D341Med (cell line): ENCODE results near the gene VAV3.
A peak's percentile ranks its signal among the peaks of the same experiment; 100 is the strongest.

Source experiments
- DNase-seq: peaks from one replicate; pipeline ENCODE4 v3.0.0; 2012; ENCODE audit warnings: low spot score

VAV3 gene

DNA sequence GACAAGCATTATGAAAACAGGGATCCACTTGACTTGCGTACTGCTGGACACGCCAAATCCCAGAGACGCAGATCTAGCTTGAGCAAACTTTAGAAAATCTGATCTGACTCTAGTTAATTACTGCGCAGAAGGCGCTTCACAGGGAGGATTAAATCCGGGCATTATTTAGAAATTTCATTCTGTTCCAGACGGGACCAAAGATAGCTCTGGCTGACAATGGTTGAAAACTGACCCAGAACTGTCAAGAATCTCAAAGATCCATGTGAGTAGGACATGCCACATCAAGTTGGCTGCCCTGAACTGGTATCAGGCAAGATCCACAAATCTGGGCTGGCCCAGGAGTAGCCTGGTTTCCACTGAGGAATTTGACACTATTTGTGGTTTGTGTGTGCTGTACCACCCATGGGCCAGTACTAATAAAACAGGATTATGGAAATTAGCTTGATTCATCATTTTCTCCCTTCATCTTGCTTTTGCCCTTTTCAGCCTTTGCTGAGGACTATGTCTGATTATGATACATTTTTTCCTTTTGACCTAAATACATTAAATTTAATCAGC is 171.0 kb downstream of the VAV3 start:
- no peak for DNase-seq

GRCh38 chr1:107791348-107791747 is 173.6 kb downstream of the VAV3 start:
- no peak for DNase-seq

- DNase-seq: no peak
Measured at GRCh38 chr1:107789817-107790524, 175.0 kb downstream of the VAV3 start.

GRCh38 chr1:107788206-107789202 is 176.5 kb downstream of the VAV3 start:
- DNase-seq: no peak

GRCh38 chr1:107787299-107787698 is 177.7 kb downstream of the VAV3 start:
- no peak for DNase-seq

GRCh38 chr1:107786203-107786845 is 178.7 kb downstream of the VAV3 start:
- DNase-seq: no peak

GRCh38 chr1:107785496-107786202 is 179.3 kb downstream of the VAV3 start:
- no peak for DNase-seq

DNA sequence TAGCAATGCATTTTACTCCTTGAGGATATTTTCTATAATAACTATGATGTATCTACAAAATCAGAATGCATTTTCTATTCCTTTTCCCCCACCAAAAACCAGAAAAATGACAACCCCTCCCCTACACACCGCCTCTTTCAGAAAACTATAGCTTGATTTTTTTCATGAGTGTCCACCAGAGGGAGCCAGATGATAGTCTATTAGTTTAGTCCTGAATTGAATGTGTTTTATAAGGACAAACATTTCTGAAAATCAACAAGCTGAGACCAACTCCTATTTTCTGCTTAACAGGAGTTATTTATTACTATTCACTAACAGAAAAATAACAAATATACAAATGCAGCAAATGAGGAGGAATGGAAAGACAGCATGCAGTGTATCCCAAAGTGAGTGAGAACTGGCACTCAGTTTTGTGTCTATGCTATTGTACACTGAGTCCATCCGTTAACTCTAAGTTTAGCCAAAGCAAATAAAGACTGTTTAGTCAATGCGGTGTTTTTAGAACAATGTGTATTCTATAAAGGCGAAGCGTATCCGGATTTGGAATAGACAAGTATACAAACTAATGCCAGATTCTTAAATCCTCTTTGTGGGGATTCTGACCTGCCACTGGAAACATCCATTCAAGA is 182.6 kb downstream of the VAV3 start:
- no peak for DNase-seq

- no peak for DNase-seq
Measured at GRCh38 chr1:107781245-107781644, 183.7 kb downstream of the VAV3 start.

DNA sequence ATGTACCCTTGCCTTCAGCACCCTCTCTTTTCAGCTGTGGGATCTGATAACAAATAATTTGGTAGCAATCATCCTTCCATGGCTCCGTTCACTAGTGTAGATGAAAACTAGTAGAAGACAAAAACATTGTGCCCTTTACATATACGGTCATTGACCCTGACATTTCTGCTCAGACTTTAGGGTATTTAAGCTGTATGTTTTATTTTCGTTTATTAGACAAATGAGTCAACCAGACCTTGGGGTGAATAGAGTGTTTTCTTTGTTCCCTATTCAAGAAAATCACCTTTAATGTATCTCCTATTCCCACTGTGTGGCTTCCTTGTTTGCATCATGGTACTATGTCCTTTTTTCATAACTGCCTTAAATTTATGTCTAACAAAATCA is 187.3 kb downstream of the VAV3 start:
- DNase-seq: no peak

- DNase-seq: no peak
Measured at GRCh38 chr1:107776900-107777663, 187.9 kb downstream of the VAV3 start.

GRCh38 chr1:107771377-107771776 is 193.6 kb downstream of the VAV3 start:
- DNase-seq: no peak

- no peak for DNase-seq
Measured at GRCh38 chr1:107767156-107767582, 197.8 kb downstream of the VAV3 start.

- no peak for DNase-seq
Measured at GRCh38 chr1:107766533-107766932, 198.4 kb downstream of the VAV3 start.

DNA sequence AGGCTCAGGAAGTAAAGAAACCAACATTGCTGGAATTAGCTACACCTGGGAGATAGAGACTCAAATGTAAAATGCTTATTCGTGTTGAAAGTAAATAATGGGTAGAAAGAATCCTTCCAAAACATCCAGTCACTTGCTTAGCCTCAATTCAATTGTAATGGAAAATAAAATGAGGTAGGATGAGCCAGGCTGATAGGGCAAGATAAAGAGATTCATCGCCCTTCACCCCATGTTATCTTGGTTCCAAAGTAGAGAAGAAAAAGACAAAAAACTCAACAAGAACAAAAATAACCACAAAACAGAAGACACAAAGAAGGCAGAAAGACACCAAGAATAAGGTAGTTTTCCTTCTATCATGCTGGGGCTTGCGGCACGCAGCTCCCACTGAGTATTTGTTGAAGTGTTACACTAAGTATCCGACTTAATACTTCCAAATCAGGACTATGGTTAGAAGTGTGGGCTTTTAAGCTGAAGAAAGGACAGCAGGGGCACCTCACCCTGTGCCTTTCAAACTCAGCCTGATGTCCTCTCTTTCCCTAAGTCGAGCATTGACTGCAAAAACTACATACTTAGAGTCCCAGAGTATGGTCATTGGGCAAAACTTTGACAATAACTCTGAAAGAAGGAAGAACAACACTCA is 202.1 kb downstream of the VAV3 start:
- DNase-seq: no peak

GRCh38 chr1:107760065-107760464 is 204.9 kb downstream of the VAV3 start:
- no peak for DNase-seq

DNA sequence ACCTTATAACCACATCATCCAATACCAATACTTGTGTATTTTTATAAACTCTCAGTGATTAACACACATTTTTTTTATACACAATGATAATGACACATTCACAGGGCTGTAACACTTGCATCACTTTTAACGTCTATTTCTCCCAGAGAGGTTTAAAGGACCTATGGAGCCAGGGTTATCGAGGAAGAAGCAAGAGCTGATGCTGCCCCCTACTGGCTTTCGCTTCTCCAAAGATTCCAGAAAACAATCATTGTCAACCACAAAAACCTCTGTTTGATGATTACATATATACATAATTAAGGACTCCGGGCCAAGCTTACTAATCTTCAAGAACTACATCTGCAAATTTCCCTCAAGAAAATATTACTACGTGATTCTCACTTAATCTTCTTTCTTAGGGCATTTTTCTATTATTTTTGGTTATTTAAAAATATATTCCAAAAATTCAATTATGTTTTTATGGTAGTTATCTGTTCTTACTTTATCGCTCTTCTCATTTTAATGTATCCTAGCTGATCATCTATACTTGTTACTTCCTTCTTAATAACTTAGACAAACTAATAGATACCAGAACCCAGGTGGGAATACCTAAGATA is 214.5 kb downstream of the VAV3 start:
- DNase-seq: peak; percentile 43

GRCh38 chr1:107748531-107748930 is 216.4 kb downstream of the VAV3 start:
- no peak for DNase-seq

DNA sequence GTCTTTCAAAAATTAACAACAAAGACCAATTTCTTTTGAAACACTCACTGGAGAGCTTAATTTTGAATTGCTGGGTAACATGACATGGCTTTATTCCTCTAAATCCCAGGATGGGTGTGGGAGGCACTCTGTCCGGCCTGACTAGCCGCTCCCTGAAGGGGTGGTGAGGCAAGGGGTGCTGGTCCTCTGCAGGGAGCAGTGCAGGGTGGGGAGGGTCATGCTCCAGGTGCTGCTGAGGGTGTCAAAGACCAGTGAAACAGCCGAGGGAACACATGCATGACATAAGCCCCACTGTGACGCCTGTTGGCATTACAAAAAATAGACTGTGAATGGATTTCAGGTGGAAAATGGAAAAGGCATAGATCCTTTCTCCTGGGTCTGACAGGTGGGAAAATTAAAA is 223.7 kb downstream of the VAV3 start:
- no peak for DNase-seq

DNA sequence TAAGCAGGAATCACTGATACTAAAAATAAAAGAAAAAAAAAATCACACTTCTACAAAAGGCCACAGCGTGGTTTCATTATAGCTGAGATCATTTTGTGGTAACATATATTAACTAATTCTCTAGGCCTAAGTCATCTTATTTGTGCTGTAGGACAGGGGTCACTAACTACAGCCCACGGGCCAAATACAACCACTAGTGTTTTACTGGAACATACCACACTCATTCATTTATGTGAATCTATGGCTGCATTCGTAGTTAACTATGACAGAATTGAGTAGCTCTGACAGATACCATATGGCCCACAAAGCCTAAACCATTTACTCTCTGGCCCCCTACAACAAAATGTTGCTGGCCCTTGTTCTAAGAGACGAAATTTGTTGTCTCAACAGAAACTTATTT is 224.4 kb downstream of the VAV3 start:
- DNase-seq: no peak
